WTC11 (cell line): ENCODE measurements around the gene PHLPP1.

Source experiments
- ATF1 ChIP-seq: sonication (generic); formaldehyde crosslinking; IDR thresholded peaks from 2 replicates; pipeline ENCODE4 v1.8.1; 2023; ENCODE audit warnings: mild to moderate bottlenecking, moderate library complexity, missing genetic modification reagents
- CTCF ChIP-seq: fragments of 200-600 bp; IDR thresholded peaks from 2 replicates; pipeline ENCODE4 v1.8.0; 2022; ENCODE audit warnings: antibody characterized with exemption
- ELF4 ChIP-seq: sonication (generic); formaldehyde crosslinking; IDR thresholded peaks from 2 replicates; pipeline ENCODE4 v1.8.1; 2022; ENCODE audit warnings: low read depth, mild to moderate bottlenecking, moderate library complexity, missing genetic modification reagents
- IRF1 ChIP-seq: sonication (generic); formaldehyde crosslinking; IDR thresholded peaks from 2 replicates; pipeline ENCODE4 v1.8.0; 2023; ENCODE audit warnings: missing genetic modification reagents
- TEAD4 ChIP-seq: sonication (generic); formaldehyde crosslinking; IDR thresholded peaks from 2 replicates; pipeline ENCODE4 v1.8.0; 2022; ENCODE audit warnings: mild to moderate bottlenecking, missing genetic modification reagents
- USF1 ChIP-seq: sonication (generic); formaldehyde crosslinking; IDR thresholded peaks from 2 replicates; pipeline ENCODE4 v1.8.0; 2022; ENCODE audit warnings: mild to moderate bottlenecking, missing genetic modification reagents

GRCh38 chr18:62967089-62967488 lies 251.7 kb downstream of the PHLPP1 start:
- TF ChIP-seq CTCF (no peak), ELF4 (CRISPR knock-in tag) (no peak), ATF1 (CRISPR knock-in tag) (no peak), IRF1 (no peak), USF1 (CRISPR knock-in tag) (no peak), TEAD4 (CRISPR knock-in tag) (no peak)
